ENCODE results near the gene ATG7. TPM values are rescaled to one million over a fixed set of nuclear protein-coding genes. Genes with fewer than 3 reads are reported as not detected.
"Not testable (repeated sequence)": the region's sequence is repeated elsewhere in the genome, so short reads cannot be mapped to it uniquely, and the experiment has no call there.

Gene ATG7
- total and polyA plus RNA-seq, 10 of the 15 experiments (the other 5 are each of a cell fraction or from before 2014, with no cell fraction given): 13.5 to 49.5 (median 26.4) TPM

GRCh38 chr3:11481556-11481955, 209.4 kb downstream of the ATG7 start (continued):
- TF ChIP-seq PKNOX1 (IDR thresholded peaks at IDR 0.05): no peak
- no peak for TF ChIP-seq SMC3 (IDR thresholded peaks at IDR 0.05; ENCODE audit: borderline replicate concordance, low read length)
- no peak for TF ChIP-seq BCL3 (IDR thresholded peaks at IDR 0.05; ENCODE audit: borderline replicate concordance, insufficient read depth, low read depth, low read length, poor library complexity, severe bottlenecking)
- no peak for TF ChIP-seq SRF (IDR thresholded peaks at IDR 0.05; ENCODE audit: low read depth in 2 of 2, low read length in 2 of 2)
- no peak for TF ChIP-seq FOS (IDR thresholded peaks at IDR 0.05; ENCODE audit: borderline replicate concordance, extremely low read depth, insufficient read length)
- no peak for TF ChIP-seq BCLAF1 (IDR thresholded peaks at IDR 0.05)

GRCh38 chr3:11482021-11482420, 209.8 kb downstream of the ATG7 start:
- TF ChIP-seq, protein P1, sequence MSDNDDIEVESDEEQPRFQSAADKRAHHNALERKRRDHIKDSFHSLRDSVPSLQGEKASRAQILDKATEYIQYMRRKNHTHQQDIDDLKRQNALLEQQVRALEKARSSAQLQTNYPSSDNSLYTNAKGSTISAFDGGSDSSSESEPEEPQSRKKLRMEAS (IDR thresholded peaks at IDR 0.05; ENCODE audit: low read depth, low read length): no peak
- Histone ChIP-seq H3K36me3 (ENCODE audit: control insufficient read depth in 2 of 2, insufficient read depth in 2 of 2, low read length in 1 of 2) (no peaks in the 10 kb centered on the region), H2AFZ (ENCODE audit: control insufficient read depth, low read depth, low read length) (no peak overlapping the region), H3K9me3 (replicated peaks; ENCODE audit: control insufficient read depth, insufficient read depth, low read length) (no peaks in the 10 kb centered on the region), H3K4me1 (ENCODE audit: control insufficient read depth, insufficient read depth, low read length) (no peaks in the 10 kb centered on the region), H3K27ac (ENCODE audit: control insufficient read depth, insufficient read depth) (no peak overlapping the region), H3K4me2 (ENCODE audit: control insufficient read depth, insufficient read depth) (no peak overlapping the region), H3K9ac (ENCODE audit: control insufficient read depth, insufficient read depth, low read length) (no peak overlapping the region), H3K27me3 (replicated peaks in 1 of 2; ENCODE audit: control insufficient read depth in 2 of 2, insufficient read depth in 2 of 2, low read length in 1 of 2) (no peaks in the 10 kb centered on the region), H4K20me1 (ENCODE audit: control insufficient read depth, insufficient read depth) (no peaks in the 10 kb centered on the region), H3K79me2 (ENCODE audit: control insufficient read depth, insufficient read depth, low read length) (no peaks in the 10 kb centered on the region), H3K4me3 (no peak overlapping the region)
- ChIA-PET SMC1A (ENCODE audit: uncharacterized antibody, unreplicated experiment) (no interaction called here), CTCF (no interaction called here), RAD21 (ENCODE audit: unreplicated experiment) (no interaction called here), POLR2A (no interaction called here)
- intact Hi-C loops (cut with micrococcal nuclease; ENCODE audit: unreplicated experiment): no loop called here
- in situ Hi-C loops (cut with MboI): no loop called here
- DNase-seq (ENCODE audit: low read depth, low spot score) (no peak), FAIRE-seq (no peak), ATAC-seq (no peak)
- 98% methylated on average over 8 of the region's 8 CpGs for WGBS (ENCODE audit: insufficient coverage, insufficient replicate concordance, low lambda C conversion rate, missing lambda C conversion rate)
- no TSS peak for BruUV-seq (replicated peaks)

GRCh38 chr3:11488356-11488755, 216.2 kb downstream of the ATG7 start:
- H3K9me3 ChIP-seq (replicated peaks; ENCODE audit: control insufficient read depth, insufficient read depth, low read length); DNase-seq (ENCODE audit: low read depth, low spot score); in situ Hi-C loops (cut with MboI); H2AFZ ChIP-seq (ENCODE audit: control insufficient read depth, low read depth, low read length); ATAC-seq; H3K27me3 ChIP-seq (replicated peaks in 1 of 2; ENCODE audit: control insufficient read depth in 2 of 2, insufficient read depth in 2 of 2, low read length in 1 of 2); intact Hi-C loops (cut with micrococcal nuclease; ENCODE audit: unreplicated experiment); FAIRE-seq; H3K36me3 ChIP-seq (ENCODE audit: control insufficient read depth in 2 of 2, insufficient read depth in 2 of 2, low read length in 1 of 2); CTCF ChIA-PET; H3K27ac ChIP-seq (ENCODE audit: control insufficient read depth, insufficient read depth); H4K20me1 ChIP-seq (ENCODE audit: control insufficient read depth, insufficient read depth); H3K4me2 ChIP-seq (ENCODE audit: control insufficient read depth, insufficient read depth); H3K79me2 ChIP-seq (ENCODE audit: control insufficient read depth, insufficient read depth, low read length); BruUV-seq (replicated peaks); RAD21 ChIA-PET (ENCODE audit: unreplicated experiment); H3K4me1 ChIP-seq (ENCODE audit: control insufficient read depth, insufficient read depth, low read length); POLR2A ChIA-PET; H3K4me3 ChIP-seq; H3K9ac ChIP-seq (ENCODE audit: control insufficient read depth, insufficient read depth, low read length); SMC1A ChIA-PET (ENCODE audit: uncharacterized antibody, unreplicated experiment): not testable (repeated sequence)
- 99% methylated on average over 15 of the region's 42 CpGs for WGBS (ENCODE audit: insufficient coverage, insufficient replicate concordance, low lambda C conversion rate, missing lambda C conversion rate)
